ENCODE results near the gene RNF224.
A peak's percentile ranks its signal among the peaks of the same experiment; 100 is the strongest.

Gene RNF224

DNA sequence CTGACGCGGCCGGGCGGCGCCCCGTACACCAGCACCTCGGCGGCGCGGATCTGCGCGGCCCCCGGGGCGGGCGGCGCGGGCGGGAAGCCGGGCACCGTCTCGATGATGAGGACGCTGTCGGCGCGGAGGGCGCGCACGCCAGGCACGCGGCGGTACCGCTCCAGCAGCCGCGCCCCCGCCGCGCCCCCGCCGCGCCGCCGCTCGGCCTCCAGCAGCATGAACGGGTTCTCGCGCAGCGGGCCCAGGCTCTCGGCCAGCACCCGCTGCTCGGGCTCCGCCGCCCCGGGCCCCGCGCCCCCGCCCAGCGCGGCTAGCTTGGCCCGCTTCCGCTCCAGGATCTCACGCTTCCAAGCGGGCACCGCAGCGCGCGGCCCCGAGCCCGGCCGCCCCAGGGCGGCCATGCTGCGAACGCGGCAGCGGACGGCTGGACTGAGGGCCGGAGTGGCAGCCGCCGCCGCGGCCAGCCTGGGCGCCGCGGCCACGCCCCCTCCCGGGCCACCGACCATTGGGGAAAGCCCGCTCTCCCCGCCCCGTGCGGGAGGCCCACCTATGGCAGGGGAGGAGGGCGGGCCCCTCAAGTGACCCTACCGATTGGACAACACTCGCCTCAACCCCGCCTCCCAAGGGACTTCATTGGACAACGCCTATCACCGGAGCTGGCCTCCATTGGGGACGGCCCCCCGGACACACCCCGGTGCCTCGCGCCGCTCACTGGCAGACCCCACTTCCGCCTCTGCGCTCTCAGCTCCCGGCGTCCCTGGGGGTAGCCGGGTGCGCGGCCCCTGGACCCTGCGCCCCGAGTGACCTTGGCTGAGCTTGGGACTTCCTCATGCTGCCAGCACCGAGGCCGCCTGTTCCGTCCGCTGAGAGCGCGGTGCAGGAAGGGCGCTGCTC is 26.7 kb upstream of the RNF224 start, which contains the start of gene TPRN:
Gene TPRN, minus strand, starts transcription at position 431 of the 894 bp plus-strand sequence. Its CDS starts 30 bp downstream, at position 401.
- TF ChIP-seq, protein P1, sequence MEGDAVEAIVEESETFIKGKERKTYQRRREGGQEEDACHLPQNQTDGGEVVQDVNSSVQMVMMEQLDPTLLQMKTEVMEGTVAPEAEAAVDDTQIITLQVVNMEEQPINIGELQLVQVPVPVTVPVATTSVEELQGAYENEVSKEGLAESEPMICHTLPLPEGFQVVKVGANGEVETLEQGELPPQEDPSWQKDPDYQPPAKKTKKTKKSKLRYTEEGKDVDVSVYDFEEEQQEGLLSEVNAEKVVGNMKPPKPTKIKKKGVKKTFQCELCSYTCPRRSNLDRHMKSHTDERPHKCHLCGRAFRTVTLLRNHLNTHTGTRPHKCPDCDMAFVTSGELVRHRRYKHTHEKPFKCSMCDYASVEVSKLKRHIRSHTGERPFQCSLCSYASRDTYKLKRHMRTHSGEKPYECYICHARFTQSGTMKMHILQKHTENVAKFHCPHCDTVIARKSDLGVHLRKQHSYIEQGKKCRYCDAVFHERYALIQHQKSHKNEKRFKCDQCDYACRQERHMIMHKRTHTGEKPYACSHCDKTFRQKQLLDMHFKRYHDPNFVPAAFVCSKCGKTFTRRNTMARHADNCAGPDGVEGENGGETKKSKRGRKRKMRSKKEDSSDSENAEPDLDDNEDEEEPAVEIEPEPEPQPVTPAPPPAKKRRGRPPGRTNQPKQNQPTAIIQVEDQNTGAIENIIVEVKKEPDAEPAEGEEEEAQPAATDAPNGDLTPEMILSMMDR (IDR thresholded peaks at IDR 0.05; ENCODE audit: low read depth, low read length) = no peak

DNA sequence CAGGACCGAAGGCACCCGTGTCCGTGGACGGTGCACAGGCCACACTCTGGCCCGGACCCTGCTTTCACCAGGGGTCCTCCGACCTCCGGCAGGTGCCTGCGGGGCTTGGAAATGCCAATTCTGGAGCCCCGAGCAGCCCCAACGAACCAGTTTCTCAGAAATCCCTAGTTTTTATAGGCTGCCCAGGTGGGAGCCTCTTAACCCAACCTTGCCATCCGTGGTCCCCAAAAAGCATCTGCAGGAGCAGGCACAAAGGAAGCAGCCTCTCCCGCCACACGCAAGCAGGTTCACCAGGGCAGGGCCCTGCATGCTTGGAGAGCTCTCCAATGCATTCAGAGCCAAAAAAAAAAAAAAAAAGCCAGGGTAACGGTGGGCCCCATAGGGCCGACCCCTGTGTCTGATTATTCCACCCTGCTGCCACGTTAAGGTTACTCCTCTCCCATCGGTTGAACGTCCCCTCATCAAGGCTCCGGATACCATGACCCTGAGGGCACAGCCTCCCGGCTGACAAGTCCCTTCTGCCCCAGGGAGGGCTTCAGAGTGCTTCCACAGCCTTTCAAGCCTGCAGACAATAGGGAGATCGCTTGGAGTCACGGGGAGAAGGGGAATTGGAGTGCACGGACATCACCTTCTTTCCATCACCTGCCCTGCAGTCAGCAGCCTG is 26.0 kb upstream of the RNF224 start:
- H3K36me3 ChIP-seq = no peaks in the 10 kb centered on the region
- TF ChIP-seq, protein P1 (IDR thresholded peaks at IDR 0.05; ENCODE audit: low read depth, low read length) = no peak
- H3K27me3 ChIP-seq = no peaks in the 10 kb centered on the region
- DNase-seq = no peak
- peak overlapping the region; percentile 74 for H3K4me3 ChIP-seq (ENCODE audit: low read depth, low read length)
- peaks cover 9% of the 10 kb centered on the region for H3K4me1 ChIP-seq
- H3K9me3 ChIP-seq = no peaks in the 10 kb centered on the region

More for the DNA sequence above, 26.7 kb upstream of the RNF224 start, which contains the start of gene TPRN:
- H3K4me1 ChIP-seq = peaks cover 9% of the 10 kb centered on the region
- peak within 1 kb of the TSS; percentile 74 for H3K4me3 ChIP-seq (ENCODE audit: low read depth, low read length)
- no peaks in the 10 kb centered on the region; the same call in 1 of the 2 replicates for H3K36me3 ChIP-seq
- H3K9me3 ChIP-seq = no peaks in the 10 kb centered on the region
- peak; percentile 100 for DNase-seq
- no peaks in the 10 kb centered on the region for H3K27me3 ChIP-seq

DNA sequence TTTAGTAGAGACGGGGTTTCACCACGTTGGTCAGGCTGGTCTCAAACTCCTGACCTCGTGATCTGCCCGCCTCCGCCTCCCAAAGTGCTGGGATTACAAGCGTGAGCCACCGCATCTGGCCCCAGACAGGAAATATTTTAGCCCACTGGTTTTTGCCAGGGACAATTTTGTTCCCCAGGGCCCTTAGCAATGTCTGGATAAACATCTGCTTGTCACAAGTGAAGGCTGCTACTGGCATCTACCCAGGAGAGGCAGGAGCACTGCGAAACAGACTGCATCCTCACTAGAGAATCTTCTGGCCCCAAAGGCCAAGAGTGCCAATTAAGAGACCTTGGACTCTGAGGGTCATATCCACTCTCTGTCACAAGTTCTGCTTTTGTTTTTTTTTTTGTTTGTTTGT is 24.3 kb upstream of the RNF224 start:
- peak; percentile 80 for DNase-seq
- Histone ChIP-seq H3K27me3 (no peaks in the 10 kb centered on the region), H3K9me3 (no peaks in the 10 kb centered on the region), H3K36me3 (no peaks in the 10 kb centered on the region), H3K4me3 (ENCODE audit: low read depth, low read length) (no peak overlapping the region), H3K4me1 (peaks cover 9% of the 10 kb centered on the region)
- TF ChIP-seq, protein P1 (IDR thresholded peaks at IDR 0.05; ENCODE audit: low read depth, low read length) = no peak

DNA sequence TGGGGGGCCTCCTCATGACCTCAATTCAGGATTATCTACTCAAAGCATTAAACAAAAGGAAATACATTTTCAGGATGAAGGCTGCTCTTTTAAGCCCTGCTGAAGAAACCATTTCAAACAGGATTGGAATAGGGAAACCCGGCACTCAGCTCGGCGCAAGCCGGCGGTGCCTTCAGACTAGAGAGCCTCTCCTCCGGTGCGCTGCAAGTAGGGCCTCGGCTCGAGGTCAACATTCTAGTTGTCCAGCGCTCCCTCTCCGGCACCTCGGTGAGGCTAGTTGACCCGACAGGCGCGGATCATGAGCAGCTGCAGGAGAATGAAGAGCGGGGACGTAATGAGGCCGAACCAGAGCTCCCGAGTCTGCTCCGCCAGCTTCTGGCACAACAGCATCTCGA is 22.6 kb upstream of the RNF224 start:
- peaks cover 6% of the 10 kb centered on the region for H3K4me1 ChIP-seq
- TF ChIP-seq, protein P1 (IDR thresholded peaks at IDR 0.05; ENCODE audit: low read depth, low read length) = no peak
- no peaks in the 10 kb centered on the region for H3K9me3 ChIP-seq
- H3K27me3 ChIP-seq = no peaks in the 10 kb centered on the region
- H3K4me3 ChIP-seq (ENCODE audit: low read depth, low read length) = peak overlapping the region; percentile 98
- no peaks in the 10 kb centered on the region for H3K36me3 ChIP-seq
- no peak for DNase-seq

DNA sequence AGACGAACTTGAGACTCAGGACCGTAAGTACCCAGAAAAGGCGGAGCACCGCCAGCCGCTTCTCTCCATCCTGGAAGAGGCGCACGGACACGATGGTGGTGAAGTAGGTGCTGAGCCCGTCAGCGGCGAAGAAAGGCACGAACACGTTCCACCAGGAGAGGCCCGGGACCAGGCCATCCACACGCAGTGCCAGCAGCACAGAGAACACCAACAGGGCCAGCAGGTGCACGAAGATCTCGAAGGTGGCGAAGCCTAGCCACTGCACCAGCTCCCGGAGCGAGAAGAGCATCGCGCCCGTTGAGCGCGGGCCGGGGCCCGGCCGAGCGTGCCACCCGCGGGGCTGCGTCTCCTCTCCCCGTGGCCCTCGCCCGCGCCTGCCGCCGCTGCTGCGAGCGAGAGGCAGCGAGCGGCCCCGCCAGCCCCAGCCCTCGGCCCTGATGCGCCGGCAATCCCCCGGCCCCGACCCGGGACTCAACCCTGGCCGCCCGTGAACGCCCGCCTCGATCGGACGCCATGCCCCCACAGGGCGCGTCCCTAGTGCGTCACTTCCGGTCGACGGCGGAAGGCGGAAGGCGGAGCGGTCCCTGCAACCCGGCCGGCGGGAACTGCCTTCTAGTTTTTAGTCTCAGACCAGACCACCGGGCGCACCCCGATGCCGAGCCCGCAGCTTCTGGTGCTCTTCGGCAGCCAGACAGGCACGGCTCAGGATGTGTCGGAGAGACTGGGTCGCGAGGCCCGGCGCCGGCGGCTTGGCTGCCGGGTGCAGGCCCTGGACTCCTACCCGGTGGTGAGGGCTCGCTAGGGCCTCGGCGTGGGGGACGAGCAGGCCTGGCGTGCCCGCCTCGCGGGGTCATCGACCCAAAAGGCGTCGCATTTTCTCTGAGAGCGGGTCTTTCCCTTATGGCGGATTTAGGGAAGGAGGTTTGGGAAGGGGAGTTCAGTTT is 21.9 kb upstream of the RNF224 start, which contains the start of the genes NDOR1 and TMEM203:
Gene NDOR1, plus strand, starts transcription at position 575 of the 944 bp plus-strand sequence. Its CDS starts 78 bp downstream, at position 653.
Gene TMEM203, minus strand, starts transcription at position 523 of the 944 bp plus-strand sequence. Its CDS starts 234 bp downstream, at position 289.
- DNase-seq = peak; percentile 94
- TF ChIP-seq, protein P1 (IDR thresholded peaks at IDR 0.05; ENCODE audit: low read depth, low read length) = no peak
- peaks cover 6% of the 10 kb centered on the region for H3K4me1 ChIP-seq
- H3K4me3 ChIP-seq (ENCODE audit: low read depth, low read length) = peak within 1 kb of the TSS; percentile 98
- no peaks in the 10 kb centered on the region for H3K36me3 ChIP-seq
- no peaks in the 10 kb centered on the region for H3K9me3 ChIP-seq
- H3K27me3 ChIP-seq = no peaks in the 10 kb centered on the region

Data from BE2C (cell line).